Neural progenitor cell (in vitro differentiated cells): ENCODE results near the gene NEAT1.

Experiments used
- CTCF ChIP-seq: fragments of 200-600 bp; sonication (generic); IDR thresholded peaks from 2 replicates; pipeline ENCODE4 v1.5.1; 2017; ENCODE audit warnings: antibody characterized with exemption, mild to moderate bottlenecking
- EZH2 ChIP-seq: fragments of 200-600 bp; sonication (generic); IDR thresholded peaks from 2 replicates; pipeline ENCODE4 v1.6.1; 2017; ENCODE audit warnings: antibody characterized with exemption, mild to moderate bottlenecking, moderate library complexity

GRCh38 chr11:65434057-65434666 is 11.6 kb downstream of the NEAT1 start:
- no peak for TF ChIP-seq CTCF
- TF ChIP-seq EZH2: no peak
